GM23338 (cell line): ENCODE results near the gene WSCD1. TPM values are rescaled to one million over a fixed set of nuclear protein-coding genes. Genes with fewer than 3 reads are reported as not detected.

ENCODE experiments used
- ATAC-seq: fragments of 200-7000 bp; cut with Tn5 transposase; 3 replicates; pipeline ENCODE4 v1.9.1; 2020
- DNase-seq: peaks from one replicate; pipeline ENCODE4 v3.0.0-alpha.2; 2015; ENCODE audit warnings: low spot score
- H2AFZ ChIP-seq: fragments of 200-600 bp; sonication (generic); 2 replicates; pipeline ENCODE4 v1.8.0; 2016; ENCODE audit warnings: antibody characterized with exemption, mild to moderate bottlenecking, moderate library complexity
- H3F3A ChIP-seq: fragments of 200-600 bp; sonication (generic); replicated peaks from 2 replicates; pipeline ENCODE4 v1.8.0; 2017; ENCODE audit warnings: antibody characterized with exemption, mixed run types, low read depth
- H3K27ac ChIP-seq: fragments of 200-600 bp; sonication (generic); 2 replicates; pipeline ENCODE4 v1.6.1; 2016; ENCODE audit warnings: low read depth
- H3K27me3 ChIP-seq: fragments of 200-600 bp; sonication (generic); 2 replicates; pipeline ENCODE4 v1.8.0; 2016; ENCODE audit warnings: mild to moderate bottlenecking, mixed run types, moderate library complexity; ENCODE audit not compliant: insufficient read depth
- H3K36me3 ChIP-seq: fragments of 200-600 bp; sonication (generic); 2 replicates; pipeline ENCODE4 v1.8.0; 2016; ENCODE audit warnings: mild to moderate bottlenecking; ENCODE audit not compliant: insufficient read depth
- H3K4me1 ChIP-seq: fragments of 200-600 bp; sonication (generic); 2 replicates; pipeline ENCODE4 v1.8.0; 2016; ENCODE audit warnings: mild to moderate bottlenecking, moderate library complexity; ENCODE audit not compliant: insufficient read depth
- H3K4me2 ChIP-seq: fragments of 200-600 bp; sonication (generic); 2 replicates; pipeline ENCODE4 v1.7.1; 2017; ENCODE audit warnings: mixed run types
- H3K4me3 ChIP-seq: fragments of 200-600 bp; sonication (generic); 2 replicates; pipeline ENCODE4 v1.6.1; 2016; ENCODE audit warnings: mixed run types
- H3K79me2 ChIP-seq: fragments of 200-600 bp; sonication (generic); replicated peaks from 2 replicates; pipeline ENCODE4 v1.8.0; 2017; ENCODE audit warnings: mild to moderate bottlenecking; ENCODE audit not compliant: insufficient read depth
- H3K9me2 ChIP-seq: fragments of 200-600 bp; sonication (generic); 2 replicates; pipeline ENCODE4 v1.8.0; 2017; ENCODE audit not compliant: insufficient read depth
- H4K20me1 ChIP-seq: fragments of 200-600 bp; sonication (generic); replicated peaks from 2 replicates; pipeline ENCODE4 v1.8.0; 2017; ENCODE audit warnings: mild to moderate bottlenecking; ENCODE audit not compliant: insufficient read depth
- H3K27ac Mint-ChIP-seq: 2 replicates; pipeline ENCODE4 v1.8.0; 2020; ENCODE audit warnings: inconsistent platforms, mild to moderate bottlenecking, moderate library complexity, mixed read lengths
- H3K27me3 Mint-ChIP-seq: 3 replicates; pipeline ENCODE4 v1.8.0; 2022; ENCODE audit warnings: low read depth, mild to moderate bottlenecking, moderate library complexity, mixed read lengths, inconsistent platforms; ENCODE audit not compliant: insufficient read depth, poor library complexity
- H3K36me3 Mint-ChIP-seq: 3 replicates; pipeline ENCODE4 v1.8.0; 2021; ENCODE audit warnings: low read depth, mild to moderate bottlenecking, inconsistent platforms, moderate library complexity, mixed read lengths
- H3K4me1 Mint-ChIP-seq: 3 replicates; pipeline ENCODE4 v1.8.0; 2020; ENCODE audit warnings: mild to moderate bottlenecking, inconsistent platforms, mixed read lengths
- H3K4me3 Mint-ChIP-seq: 3 replicates; pipeline ENCODE4 v1.8.0; 2021; ENCODE audit warnings: moderate library complexity, mild to moderate bottlenecking, inconsistent platforms, mixed read lengths
- H3K9me3 Mint-ChIP-seq: 3 replicates; pipeline ENCODE4 v1.8.0; 2020; ENCODE audit warnings: moderate library complexity, mild to moderate bottlenecking, inconsistent platforms, mixed read lengths
- CREB1 ChIP-seq: fragments of 250-450 bp; sonication (Bioruptor Pico); IDR thresholded peaks from 2 replicates; pipeline ENCODE4 v1.5.0; 2020; ENCODE audit warnings: low read depth, mild to moderate bottlenecking, moderate library complexity
- NANOG ChIP-seq: IDR thresholded peaks from 2 replicates; pipeline ENCODE4 v1.6.1; 2016; ENCODE audit warnings: antibody characterized with exemption, borderline replicate concordance
- POLR2AphosphoS5 ChIP-seq: IDR thresholded peaks from 2 replicates; pipeline ENCODE4 v1.6.1; 2016; ENCODE audit warnings: antibody characterized with exemption, low read depth
- STAT1 ChIP-seq: IDR thresholded peaks from one replicate; pipeline ENCODE4 v1.6.1; 2016; ENCODE audit warnings: antibody characterized with exemption; ENCODE audit not compliant: unreplicated experiment
- ZNF331 ChIP-seq: fragments of 250-450 bp; sonication (Bioruptor Pico); IDR thresholded peaks from 2 replicates; pipeline ENCODE4 v1.5.0; 2020; ENCODE audit warnings: low read depth, mild to moderate bottlenecking, moderate library complexity
- ZNF462 ChIP-seq: fragments of 250-450 bp; sonication (Bioruptor Pico); IDR thresholded peaks from 2 replicates; pipeline ENCODE4 v1.5.0; 2020; ENCODE audit warnings: mild to moderate bottlenecking, moderate library complexity
- polyA plus RNA-seq: library from polyadenylated mRNA; unstranded; fragments of >200 nt; fragmentation: Nextera tagmentation; extraction: Ambion mirVana; gene quantifications from 2 replicates; pipeline ENCODE4 v1.2.1, GENCODE V29; 2016
- total RNA-seq: library from RNA; depleted of rRNA; stranded (reverse); fragments of >200 nt; shearing (Covaris generic); gene quantifications from 2 replicates; pipeline ENCODE4 v1.2.3, GENCODE V29; 2014
- TF ChIP-seq, protein P1 (sequence below), 2 experiments: fragments of 200-600 bp in 1 of 2; sonication (generic) in 1 of 2; conservative IDR thresholded peaks; 2 replicates each; pipeline versions ENCODE4 v1.5.1 to v1.6.1; 2016 to 2017; ENCODE audit warnings: antibody characterized with exemption in 2 of 2, low read depth in 2 of 2, mild to moderate bottlenecking in 2 of 2, moderate library complexity in 1 of 2
- TF ChIP-seq, protein P2 (sequence below): IDR thresholded peaks from 2 replicates; pipeline ENCODE4 v1.6.1; 2016; ENCODE audit warnings: antibody characterized with exemption

Gene WSCD1
- total and polyA plus RNA-seq, 2 experiments from 2014 or later: 6.1 to 38.9 TPM

GRCh38 chr17:6024576-6024975, 45.6 kb upstream of the WSCD1 start:
- no peaks in the 10 kb centered on the region; the same call in 2 of the 3 replicates for H3K4me1 Mint-ChIP-seq
- Histone ChIP-seq H3K4me1 (no peaks in the 10 kb centered on the region), H3K4me2 (no peak overlapping the region), H3K27ac (no peak overlapping the region), H3K79me2 (no peaks in the 10 kb centered on the region), H2AFZ (no peak overlapping the region), H3K4me3 (no peak overlapping the region), H3K9me2 (peaks cover 3% of the 10 kb centered on the region; the same call in 1 of the 2 replicates), H4K20me1 (no peaks in the 10 kb centered on the region), H3K27me3 (no peaks in the 10 kb centered on the region), H3K36me3 (no peaks in the 10 kb centered on the region), H3F3A (no peaks in the 10 kb centered on the region)
- ATAC-seq: no peak
- no peaks in the 10 kb centered on the region for H3K36me3 Mint-ChIP-seq
- no peak overlapping the region for H3K4me3 Mint-ChIP-seq
- H3K9me3 Mint-ChIP-seq: peaks cover 10% of the 10 kb centered on the region
- H3K27ac Mint-ChIP-seq: no peak overlapping the region
- no peak for TF ChIP-seq ZNF331 (CRISPR knock-in tag)
- no peak for TF ChIP-seq STAT1
- TF ChIP-seq NANOG: no peak
- TF ChIP-seq CREB1 (CRISPR knock-in tag): no peak
- DNase-seq: no peak
- no peaks in the 10 kb centered on the region for H3K27me3 Mint-ChIP-seq

GRCh38 chr17:6027342-6028024, 42.7 kb upstream of the WSCD1 start:
- H3K4me3 ChIP-seq: no peak overlapping the region
- peaks cover 3% of the 10 kb centered on the region; the same call in 1 of the 2 replicates for H3K9me2 ChIP-seq
- no peaks in the 10 kb centered on the region for H3K27me3 ChIP-seq
- Mint-ChIP-seq H3K9me3 (peaks cover 10% of the 10 kb centered on the region), H3K4me3 (no peak overlapping the region), H3K27me3 (no peaks in the 10 kb centered on the region), H3K36me3 (no peaks in the 10 kb centered on the region), H3K4me1 (no peaks in the 10 kb centered on the region; the same call in 2 of the 3 replicates), H3K27ac (no peak overlapping the region)
- H4K20me1 ChIP-seq: no peaks in the 10 kb centered on the region
- no peak overlapping the region for H3K27ac ChIP-seq
- H3K79me2 ChIP-seq: no peaks in the 10 kb centered on the region
- H3K36me3 ChIP-seq: no peaks in the 10 kb centered on the region
- ATAC-seq (no peak), DNase-seq (no peak)
- no peak overlapping the region for H3K4me2 ChIP-seq
- H2AFZ ChIP-seq: peak overlapping the region; percentile 59; the same call in 1 of the 2 replicates
- no peaks in the 10 kb centered on the region for H3K4me1 ChIP-seq
- H3F3A ChIP-seq: no peaks in the 10 kb centered on the region
- TF ChIP-seq ZNF462 (CRISPR knock-in tag) (no peak), POLR2AphosphoS5 (no peak)
- TF ChIP-seq, protein P1, sequence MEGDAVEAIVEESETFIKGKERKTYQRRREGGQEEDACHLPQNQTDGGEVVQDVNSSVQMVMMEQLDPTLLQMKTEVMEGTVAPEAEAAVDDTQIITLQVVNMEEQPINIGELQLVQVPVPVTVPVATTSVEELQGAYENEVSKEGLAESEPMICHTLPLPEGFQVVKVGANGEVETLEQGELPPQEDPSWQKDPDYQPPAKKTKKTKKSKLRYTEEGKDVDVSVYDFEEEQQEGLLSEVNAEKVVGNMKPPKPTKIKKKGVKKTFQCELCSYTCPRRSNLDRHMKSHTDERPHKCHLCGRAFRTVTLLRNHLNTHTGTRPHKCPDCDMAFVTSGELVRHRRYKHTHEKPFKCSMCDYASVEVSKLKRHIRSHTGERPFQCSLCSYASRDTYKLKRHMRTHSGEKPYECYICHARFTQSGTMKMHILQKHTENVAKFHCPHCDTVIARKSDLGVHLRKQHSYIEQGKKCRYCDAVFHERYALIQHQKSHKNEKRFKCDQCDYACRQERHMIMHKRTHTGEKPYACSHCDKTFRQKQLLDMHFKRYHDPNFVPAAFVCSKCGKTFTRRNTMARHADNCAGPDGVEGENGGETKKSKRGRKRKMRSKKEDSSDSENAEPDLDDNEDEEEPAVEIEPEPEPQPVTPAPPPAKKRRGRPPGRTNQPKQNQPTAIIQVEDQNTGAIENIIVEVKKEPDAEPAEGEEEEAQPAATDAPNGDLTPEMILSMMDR (conservative IDR thresholded peaks at IDR 0.05; ENCODE audit: low read depth in 2 of 2): no peak
- TF ChIP-seq, protein P2, sequence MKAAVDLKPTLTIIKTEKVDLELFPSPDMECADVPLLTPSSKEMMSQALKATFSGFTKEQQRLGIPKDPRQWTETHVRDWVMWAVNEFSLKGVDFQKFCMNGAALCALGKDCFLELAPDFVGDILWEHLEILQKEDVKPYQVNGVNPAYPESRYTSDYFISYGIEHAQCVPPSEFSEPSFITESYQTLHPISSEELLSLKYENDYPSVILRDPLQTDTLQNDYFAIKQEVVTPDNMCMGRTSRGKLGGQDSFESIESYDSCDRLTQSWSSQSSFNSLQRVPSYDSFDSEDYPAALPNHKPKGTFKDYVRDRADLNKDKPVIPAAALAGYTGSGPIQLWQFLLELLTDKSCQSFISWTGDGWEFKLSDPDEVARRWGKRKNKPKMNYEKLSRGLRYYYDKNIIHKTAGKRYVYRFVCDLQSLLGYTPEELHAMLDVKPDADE: no peak
